OCI-LY1 (cell line): Measurements from ENCODE around the gene GSTP1.
A peak's percentile ranks its signal among the peaks of the same experiment; 100 is the strongest.

Experiments used
- H2AFZ ChIP-seq: fragments of 200-600 bp; sonication (generic), shearing (Covaris generic); 2 replicates; pipeline ENCODE4 v1.6.0; 2014; ENCODE audit warnings: antibody characterized with exemption, mild to moderate bottlenecking, low read length
- H3F3A ChIP-seq: fragments of 200-600 bp; sonication (generic), shearing (Covaris generic); 2 replicates; pipeline ENCODE4 v1.6.0; 2014; ENCODE audit warnings: mild to moderate bottlenecking, antibody characterized with exemption, low read length, moderate library complexity; ENCODE audit not compliant: insufficient read depth
- H3K27ac ChIP-seq: fragments of 200-600 bp; sonication (generic); 2 replicates; pipeline ENCODE4 v1.5.1; 2014; ENCODE audit warnings: low read length, mixed run types, mild to moderate bottlenecking, low read depth; ENCODE audit not compliant: poor library complexity, severe bottlenecking
- H3K27me3 ChIP-seq: fragments of 200-600 bp; sonication (generic); 2 replicates; pipeline ENCODE4 v1.6.0; 2014; ENCODE audit warnings: antibody characterized with exemption, mild to moderate bottlenecking, low read length, moderate library complexity; ENCODE audit not compliant: insufficient read depth
- H3K36me3 ChIP-seq: fragments of 200-600 bp; sonication (generic); 2 replicates; pipeline ENCODE4 v1.6.1; 2014; ENCODE audit warnings: mild to moderate bottlenecking, antibody characterized with exemption, low read length, moderate library complexity, mixed read lengths; ENCODE audit not compliant: insufficient read depth
- H3K4me1 ChIP-seq: fragments of 200-600 bp; sonication (generic); 2 replicates; pipeline ENCODE4 v1.5.1; 2014; ENCODE audit warnings: mild to moderate bottlenecking, low read length, moderate library complexity; ENCODE audit not compliant: insufficient read depth, severe bottlenecking
- H3K4me2 ChIP-seq: fragments of 200-600 bp; sonication (generic), shearing (Covaris generic); 2 replicates; pipeline ENCODE4 v1.6.1; 2014; ENCODE audit warnings: low read length
- H3K4me3 ChIP-seq: fragments of 200-600 bp; sonication (generic); 2 replicates; pipeline ENCODE4 v1.5.1; 2014; ENCODE audit warnings: low read length, low read depth, mild to moderate bottlenecking, mixed read lengths; ENCODE audit not compliant: poor library complexity, severe bottlenecking
- H3K79me2 ChIP-seq: fragments of 200-600 bp; shearing (Covaris generic); 2 replicates; pipeline ENCODE4 v1.6.1; 2016; ENCODE audit warnings: mixed run types, low read length, mixed read lengths; ENCODE audit not compliant: insufficient read depth
- H3K9ac ChIP-seq: fragments of 200-600 bp; sonication (generic), shearing (Covaris generic); 2 replicates; pipeline ENCODE4 v1.6.1; 2014; ENCODE audit warnings: mild to moderate bottlenecking, low read length, mixed read lengths
- H3K9me2 ChIP-seq: fragments of 200-600 bp; sonication (generic), shearing (Covaris generic); 2 replicates; pipeline ENCODE4 v1.6.1; 2014; ENCODE audit warnings: low read depth, mild to moderate bottlenecking, low read length, mixed read lengths
- H3K9me3 ChIP-seq: fragments of 200-600 bp; shearing (Covaris generic); 2 replicates; pipeline ENCODE4 v1.6.1; 2014; ENCODE audit warnings: low read length, mixed read lengths
- H4K20me1 ChIP-seq: fragments of 200-600 bp; sonication (generic), shearing (Covaris generic); 2 replicates; pipeline ENCODE4 v1.6.0; 2016; ENCODE audit warnings: mild to moderate bottlenecking, low read length; ENCODE audit not compliant: insufficient read depth
- CTCF ChIP-seq: fragments of 200-600 bp; sonication (generic), shearing (Covaris generic); IDR thresholded peaks from 2 replicates; pipeline ENCODE4 v1.5.1; 2017; ENCODE audit warnings: mild to moderate bottlenecking, antibody characterized with exemption, low read length, moderate library complexity, mixed read lengths
- EZH2 ChIP-seq: fragments of 200-600 bp; sonication (generic), shearing (Covaris generic); IDR thresholded peaks from 2 replicates; pipeline ENCODE4 v1.8.0; 2017; ENCODE audit warnings: borderline replicate concordance, mixed run types, mild to moderate bottlenecking, antibody characterized with exemption, low read length, moderate library complexity, mixed read lengths

GSTP1 gene

GRCh38 chr11:67607507-67607906, 23.9 kb downstream of the GSTP1 start:
- Histone ChIP-seq H3K27ac (no peak overlapping the region), H3K9me2 (no peaks in the 10 kb centered on the region), H3K9ac (peak overlapping the region; percentile 90), H3K79me2 (peaks cover 9% of the 10 kb centered on the region; the same call in 1 of the 2 replicates), H3K4me1 (peaks cover 23% of the 10 kb centered on the region), H3K36me3 (peaks cover 41% of the 10 kb centered on the region), H3F3A (no peaks in the 10 kb centered on the region), H3K9me3 (no peaks in the 10 kb centered on the region), H3K4me3 (peak overlapping the region; percentile 94), H2AFZ (no peak overlapping the region), H3K4me2 (peak overlapping the region; percentile 93), H3K27me3 (peaks cover 3% of the 10 kb centered on the region; the same call in 1 of the 2 replicates), H4K20me1 (no peaks in the 10 kb centered on the region)
- TF ChIP-seq EZH2: no peak
- TF ChIP-seq CTCF: no peak

- Histone ChIP-seq H3F3A (no peaks in the 10 kb centered on the region), H3K27ac (no peak overlapping the region), H2AFZ (no peak overlapping the region), H3K9me2 (no peaks in the 10 kb centered on the region), H3K4me3 (no peak overlapping the region), H3K4me2 (no peak overlapping the region), H3K9me3 (no peaks in the 10 kb centered on the region), H3K9ac (no peak overlapping the region), H4K20me1 (no peaks in the 10 kb centered on the region), H3K79me2 (peaks cover 9% of the 10 kb centered on the region; the same call in 1 of the 2 replicates), H3K36me3 (peaks cover 50% of the 10 kb centered on the region; the same call in 1 of the 2 replicates), H3K4me1 (peaks cover 27% of the 10 kb centered on the region), H3K27me3 (no peaks in the 10 kb centered on the region)
- TF ChIP-seq CTCF (no peak), EZH2 (no peak)
These were observed 24.9 kb downstream of the GSTP1 start for GRCh38 chr11:67608486-67608885.

GRCh38 chr11:67609316-67609715, 25.7 kb downstream of the GSTP1 start:
- no peak overlapping the region for H3K4me2 ChIP-seq
- H3K4me1 ChIP-seq: peaks cover 35% of the 10 kb centered on the region
- no peaks in the 10 kb centered on the region for H3K9me2 ChIP-seq
- H4K20me1 ChIP-seq: no peaks in the 10 kb centered on the region
- TF ChIP-seq EZH2 (no peak), CTCF (no peak)
- H3F3A ChIP-seq: no peaks in the 10 kb centered on the region
- H3K9ac ChIP-seq: no peak overlapping the region
- no peak overlapping the region for H2AFZ ChIP-seq
- H3K27ac ChIP-seq: no peak overlapping the region
- H3K36me3 ChIP-seq: peaks cover 52% of the 10 kb centered on the region; the same call in 1 of the 2 replicates
- H3K27me3 ChIP-seq: no peaks in the 10 kb centered on the region
- no peak overlapping the region for H3K4me3 ChIP-seq
- peaks cover 9% of the 10 kb centered on the region; the same call in 1 of the 2 replicates for H3K79me2 ChIP-seq
- no peaks in the 10 kb centered on the region for H3K9me3 ChIP-seq
